HL-60 (cell line): ENCODE results near the gene CCDC187.
A peak's percentile ranks its signal among the peaks of the same experiment; 100 is the strongest.

Experiments
- DNase-seq, 2 experiments: peaks; one replicate each; pipeline ENCODE4 v3.0.0-alpha.2; 2010 to 2020; ENCODE audit warnings: low read depth in 1 of 2, low spot score in 1 of 2
- H3K27ac ChIP-seq: fragments of 250-450 bp; sonication (Bioruptor Pico); replicated peaks from 2 replicates; pipeline ENCODE4 v1.5.1; 2020; ENCODE audit warnings: mild to moderate bottlenecking, moderate library complexity
- H3K27me3 ChIP-seq: fragments of 250-450 bp; sonication (Bioruptor Pico); 2 replicates; pipeline ENCODE4 v1.5.1; 2021; ENCODE audit warnings: mild to moderate bottlenecking, moderate library complexity; ENCODE audit not compliant: insufficient read depth, poor library complexity, severe bottlenecking
- H3K4me3 ChIP-seq: replicated peaks from 2 replicates; pipeline ENCODE4 v1.5.1; 2011; ENCODE audit warnings: mild to moderate bottlenecking, control low read depth, low read length; ENCODE audit not compliant: insufficient read depth
- CTCF ChIP-seq: IDR thresholded peaks from one replicate; pipeline ENCODE4 v1.5.1; 2011; ENCODE audit warnings: low read length, control low read depth, inconsistent platforms; ENCODE audit not compliant: insufficient read depth
- GABPA ChIP-seq: IDR thresholded peaks from 2 replicates; pipeline ENCODE4 v1.6.1; 2012; ENCODE audit warnings: low read depth
- POLR2AphosphoS5 ChIP-seq: IDR thresholded peaks from 2 replicates; pipeline ENCODE4 v1.6.1; 2012; ENCODE audit warnings: low read depth
- REST ChIP-seq: IDR thresholded peaks from 2 replicates; pipeline ENCODE4 v1.6.1; 2012; ENCODE audit warnings: low read depth; ENCODE audit not compliant: insufficient replicate concordance
- SPI1 ChIP-seq: IDR thresholded peaks from 2 replicates; pipeline ENCODE4 v1.6.1; 2012; ENCODE audit warnings: low read depth, mild to moderate bottlenecking, borderline replicate concordance

CCDC187 gene

GRCh38 chr9:136343121-136343883 is 39.4 kb upstream of the CCDC187 start:
- H3K27ac ChIP-seq = no peak overlapping the region
- DNase-seq = no peak
- no peak overlapping the region for H3K4me3 ChIP-seq
- no peaks in the 10 kb centered on the region for H3K27me3 ChIP-seq
- TF ChIP-seq CTCF (no peak), GABPA (no peak), REST (no peak), SPI1 (no peak), POLR2AphosphoS5 (no peak)

- H3K27me3 ChIP-seq = no peaks in the 10 kb centered on the region
- no peak overlapping the region for H3K27ac ChIP-seq
- peak; percentile 74 to 82 for DNase-seq
- H3K4me3 ChIP-seq = peak overlapping the region; percentile 35
- peak; percentile 22; the same call in 1 of the 2 replicates for TF ChIP-seq SPI1
- TF ChIP-seq GABPA = no peak
- TF ChIP-seq REST = no peak
- no peak for TF ChIP-seq POLR2AphosphoS5
- TF ChIP-seq CTCF = no peak
These were observed 38.6 kb upstream of the CCDC187 start for GRCh38 chr9:136342181-136343120.

GRCh38 chr9:136341769-136342168 is 37.9 kb upstream of the CCDC187 start:
- Histone ChIP-seq H3K27me3 (no peaks in the 10 kb centered on the region), H3K27ac (no peak overlapping the region), H3K4me3 (no peak overlapping the region)
- DNase-seq = no peak
- TF ChIP-seq SPI1 (no peak), GABPA (no peak), REST (no peak)
